ENCODE results near the gene SLC7A6. TPM values are rescaled to one million over a fixed set of nuclear protein-coding genes. Genes with fewer than 3 reads are reported as not detected.

Gene SLC7A6
- total RNA-seq, 1 experiment from 2014 or later = 53.7 TPM

- no peak for DNase-seq (ENCODE audit: low spot score)
These were observed 6.9 kb upstream of the SLC7A6 start for GRCh38 chr16:68257251-68257905.

- peak; percentile 61 for DNase-seq (ENCODE audit: low spot score)
These were observed 6.2 kb upstream of the SLC7A6 start for GRCh38 chr16:68257906-68258800.

GRCh38 chr16:68259007-68259825, 5.1 kb upstream of the SLC7A6 start:
- no peak for DNase-seq (ENCODE audit: low spot score)

- DNase-seq (ENCODE audit: low spot score) = no peak
These were observed 683 bp upstream of the SLC7A6 start for GRCh38 chr16:68263559-68264127.

GRCh38 chr16:68265078-68265920, 973 bp downstream of the SLC7A6 start:
- peak; percentile 88 for DNase-seq (ENCODE audit: low spot score)

- DNase-seq (ENCODE audit: low spot score) = peak; percentile 45
These were observed 3.5 kb downstream of the SLC7A6 start for GRCh38 chr16:68267612-68268405.

GRCh38 chr16:68269793-68270192, 5.5 kb downstream of the SLC7A6 start:
- DNase-seq (ENCODE audit: low spot score) = no peak

- DNase-seq (ENCODE audit: low spot score) = no peak
These were observed 6.0 kb downstream of the SLC7A6 start for GRCh38 chr16:68270353-68270752.

- DNase-seq (ENCODE audit: low spot score) = no peak
These were observed 8.3 kb downstream of the SLC7A6 start for GRCh38 chr16:68272507-68273209.

- no peak for DNase-seq (ENCODE audit: low spot score)
These were observed 9.1 kb downstream of the SLC7A6 start for GRCh38 chr16:68273459-68273858.

GRCh38 chr16:68273896-68274295, 9.6 kb downstream of the SLC7A6 start:
- DNase-seq (ENCODE audit: low spot score) = no peak

GRCh38 chr16:68274441-68274840, 10.1 kb downstream of the SLC7A6 start:
- DNase-seq (ENCODE audit: low spot score) = no peak

GRCh38 chr16:68275611-68276191, 11.4 kb downstream of the SLC7A6 start:
- DNase-seq (ENCODE audit: low spot score) = no peak

- DNase-seq (ENCODE audit: low spot score) = no peak
These were observed 11.9 kb downstream of the SLC7A6 start for GRCh38 chr16:68276223-68276622.

- DNase-seq (ENCODE audit: low spot score) = no peak
These were observed 15.6 kb downstream of the SLC7A6 start for GRCh38 chr16:68279726-68280558.

GRCh38 chr16:68281368-68282063, 17.2 kb downstream of the SLC7A6 start:
- no peak for DNase-seq (ENCODE audit: low spot score)

GRCh38 chr16:68282064-68282452, 17.7 kb downstream of the SLC7A6 start:
- DNase-seq (ENCODE audit: low spot score) = no peak
